Measurements from ENCODE around the gene HCST.
"Not testable (repeated sequence)": the region's sequence is repeated elsewhere in the genome, so short reads cannot be mapped to it uniquely, and the experiment has no call there.

The HCST gene

GRCh38 chr19:35908973-35909683 lies 6.8 kb downstream of the HCST start:
- no peak for TF ChIP-seq CTCF (IDR thresholded peaks at IDR 0.05; ENCODE audit: insufficient read depth, low read length)
- peak; percentile 100 for TF ChIP-seq POLR2AphosphoS5 (IDR thresholded peaks at IDR 0.05; ENCODE audit: low read depth)
- TF ChIP-seq REST (IDR thresholded peaks at IDR 0.05; ENCODE audit: insufficient replicate concordance, low read depth), result no peak
- peak; percentile 99 for TF ChIP-seq SPI1 (IDR thresholded peaks at IDR 0.05; ENCODE audit: borderline replicate concordance, low read depth)
- peak; percentile 26; the same call in 1 of the 2 replicates for TF ChIP-seq GABPA (IDR thresholded peaks at IDR 0.05; ENCODE audit: low read depth)
- Histone ChIP-seq H3K27ac (replicated peaks) (peak overlapping the region; percentile 94), H3K4me3 (replicated peaks; ENCODE audit: insufficient read depth, low read length) (no peak overlapping the region; the same call in 1 of the 2 replicates), H3K27me3 (ENCODE audit: insufficient read depth, poor library complexity, severe bottlenecking) (no peaks in the 10 kb centered on the region)
- DNase-seq (ENCODE audit: low read depth in 1 of 2, low spot score in 1 of 2), result peak; percentile 99 to 100

- Histone ChIP-seq H3K27ac (replicated peaks) (peak overlapping the region; percentile 94), H3K27me3 (ENCODE audit: insufficient read depth, poor library complexity, severe bottlenecking) (no peaks in the 10 kb centered on the region), H3K4me3 (replicated peaks; ENCODE audit: insufficient read depth, low read length) (no peak overlapping the region)
- no peak for DNase-seq (ENCODE audit: low read depth in 1 of 2, low spot score in 1 of 2)
- TF ChIP-seq POLR2AphosphoS5 (IDR thresholded peaks at IDR 0.05; ENCODE audit: low read depth), result no peak
- TF ChIP-seq GABPA (IDR thresholded peaks at IDR 0.05; ENCODE audit: low read depth), result no peak
- TF ChIP-seq REST (IDR thresholded peaks at IDR 0.05; ENCODE audit: insufficient replicate concordance, low read depth), result no peak
- TF ChIP-seq CTCF (IDR thresholded peaks at IDR 0.05; ENCODE audit: insufficient read depth, low read length), result no peak
- no peak for TF ChIP-seq SPI1 (IDR thresholded peaks at IDR 0.05; ENCODE audit: borderline replicate concordance, low read depth)
Measured at GRCh38 chr19:35909684-35910035, 7.3 kb downstream of the HCST start.

GRCh38 chr19:35910355-35910754 lies 8.0 kb downstream of the HCST start:
- not testable (repeated sequence) for DNase-seq (ENCODE audit: low read depth in 1 of 2, low spot score in 1 of 2); H3K27me3 ChIP-seq (ENCODE audit: insufficient read depth, poor library complexity, severe bottlenecking); H3K4me3 ChIP-seq (replicated peaks; ENCODE audit: insufficient read depth, low read length)
- H3K27ac ChIP-seq (replicated peaks), result peak overlapping the region; percentile 94

- H3K27me3 ChIP-seq (ENCODE audit: insufficient read depth, poor library complexity, severe bottlenecking), result no peaks in the 10 kb centered on the region
- no peak for TF ChIP-seq GABPA (IDR thresholded peaks at IDR 0.05; ENCODE audit: low read depth)
Measured at GRCh38 chr19:35911173-35911572, 8.8 kb downstream of the HCST start.

GRCh38 chr19:35911790-35912189 lies 9.5 kb downstream of the HCST start:
- Histone ChIP-seq H3K27me3 (ENCODE audit: insufficient read depth, poor library complexity, severe bottlenecking) (no peaks in the 10 kb centered on the region), H3K27ac (replicated peaks) (peak overlapping the region; percentile 33), H3K4me3 (replicated peaks; ENCODE audit: insufficient read depth, low read length) (no peak overlapping the region)
- TF ChIP-seq POLR2AphosphoS5 (IDR thresholded peaks at IDR 0.05; ENCODE audit: low read depth), result no peak
- no peak for TF ChIP-seq GABPA (IDR thresholded peaks at IDR 0.05; ENCODE audit: low read depth)
- TF ChIP-seq CTCF (IDR thresholded peaks at IDR 0.05; ENCODE audit: insufficient read depth, low read length), result no peak
- TF ChIP-seq REST (IDR thresholded peaks at IDR 0.05; ENCODE audit: insufficient replicate concordance, low read depth), result no peak
- no peak for TF ChIP-seq SPI1 (IDR thresholded peaks at IDR 0.05; ENCODE audit: borderline replicate concordance, low read depth)
- no peak for DNase-seq (ENCODE audit: low read depth in 1 of 2, low spot score in 1 of 2)

More at GRCh38 chr19:35911173-35911572, 8.8 kb downstream of the HCST start:
- Histone ChIP-seq H3K4me3 (replicated peaks; ENCODE audit: insufficient read depth, low read length) (no peak overlapping the region), H3K27ac (replicated peaks) (peak overlapping the region; percentile 33)
- peak in 1 of 2 experiments; percentile 42 for DNase-seq (ENCODE audit: low read depth in 1 of 2, low spot score in 1 of 2)

Data from HL-60 (cell line).